Measurements from ENCODE around the gene ADRB2.

DNA sequence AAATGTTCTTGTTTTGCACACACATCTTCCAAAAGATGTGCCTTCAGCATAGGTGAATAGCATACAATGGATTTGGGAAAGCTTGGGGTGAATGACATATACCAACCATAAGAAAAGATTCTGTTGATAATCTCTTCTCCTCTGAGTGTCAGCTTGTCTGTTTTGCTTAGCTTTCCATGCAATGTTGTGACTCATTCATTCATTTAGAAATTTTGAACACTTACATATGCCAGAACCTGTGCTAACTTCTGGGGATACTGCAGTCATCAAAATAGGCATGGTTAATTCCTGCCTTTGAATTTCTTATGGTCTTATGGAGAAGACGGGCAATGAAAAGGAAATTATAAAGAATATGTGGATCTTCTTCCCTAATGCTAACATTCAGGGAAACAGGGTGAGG lies 14.1 kb downstream of the ADRB2 start:
- TF ChIP-seq, protein P1, sequence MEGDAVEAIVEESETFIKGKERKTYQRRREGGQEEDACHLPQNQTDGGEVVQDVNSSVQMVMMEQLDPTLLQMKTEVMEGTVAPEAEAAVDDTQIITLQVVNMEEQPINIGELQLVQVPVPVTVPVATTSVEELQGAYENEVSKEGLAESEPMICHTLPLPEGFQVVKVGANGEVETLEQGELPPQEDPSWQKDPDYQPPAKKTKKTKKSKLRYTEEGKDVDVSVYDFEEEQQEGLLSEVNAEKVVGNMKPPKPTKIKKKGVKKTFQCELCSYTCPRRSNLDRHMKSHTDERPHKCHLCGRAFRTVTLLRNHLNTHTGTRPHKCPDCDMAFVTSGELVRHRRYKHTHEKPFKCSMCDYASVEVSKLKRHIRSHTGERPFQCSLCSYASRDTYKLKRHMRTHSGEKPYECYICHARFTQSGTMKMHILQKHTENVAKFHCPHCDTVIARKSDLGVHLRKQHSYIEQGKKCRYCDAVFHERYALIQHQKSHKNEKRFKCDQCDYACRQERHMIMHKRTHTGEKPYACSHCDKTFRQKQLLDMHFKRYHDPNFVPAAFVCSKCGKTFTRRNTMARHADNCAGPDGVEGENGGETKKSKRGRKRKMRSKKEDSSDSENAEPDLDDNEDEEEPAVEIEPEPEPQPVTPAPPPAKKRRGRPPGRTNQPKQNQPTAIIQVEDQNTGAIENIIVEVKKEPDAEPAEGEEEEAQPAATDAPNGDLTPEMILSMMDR (IDR thresholded peaks at IDR 0.05) = no peak
- TF ChIP-seq POLR2A (IDR thresholded peaks at IDR 0.05) = no peak
